NCI-H2107 treated with DMSO at 0.1 percent for 48 hours (cell line): ENCODE data around the gene JADE2.
"Not testable (repeated sequence)": the region's sequence is repeated elsewhere in the genome, so short reads cannot be mapped to it uniquely, and the experiment has no call there.

Experiments used
- DNase-seq: peaks from one replicate; lab custom pipeline; 2025; ENCODE audit not compliant: unreplicated experiment; lab: John Stamatoyannopoulos, UW

The JADE2 gene

DNA sequence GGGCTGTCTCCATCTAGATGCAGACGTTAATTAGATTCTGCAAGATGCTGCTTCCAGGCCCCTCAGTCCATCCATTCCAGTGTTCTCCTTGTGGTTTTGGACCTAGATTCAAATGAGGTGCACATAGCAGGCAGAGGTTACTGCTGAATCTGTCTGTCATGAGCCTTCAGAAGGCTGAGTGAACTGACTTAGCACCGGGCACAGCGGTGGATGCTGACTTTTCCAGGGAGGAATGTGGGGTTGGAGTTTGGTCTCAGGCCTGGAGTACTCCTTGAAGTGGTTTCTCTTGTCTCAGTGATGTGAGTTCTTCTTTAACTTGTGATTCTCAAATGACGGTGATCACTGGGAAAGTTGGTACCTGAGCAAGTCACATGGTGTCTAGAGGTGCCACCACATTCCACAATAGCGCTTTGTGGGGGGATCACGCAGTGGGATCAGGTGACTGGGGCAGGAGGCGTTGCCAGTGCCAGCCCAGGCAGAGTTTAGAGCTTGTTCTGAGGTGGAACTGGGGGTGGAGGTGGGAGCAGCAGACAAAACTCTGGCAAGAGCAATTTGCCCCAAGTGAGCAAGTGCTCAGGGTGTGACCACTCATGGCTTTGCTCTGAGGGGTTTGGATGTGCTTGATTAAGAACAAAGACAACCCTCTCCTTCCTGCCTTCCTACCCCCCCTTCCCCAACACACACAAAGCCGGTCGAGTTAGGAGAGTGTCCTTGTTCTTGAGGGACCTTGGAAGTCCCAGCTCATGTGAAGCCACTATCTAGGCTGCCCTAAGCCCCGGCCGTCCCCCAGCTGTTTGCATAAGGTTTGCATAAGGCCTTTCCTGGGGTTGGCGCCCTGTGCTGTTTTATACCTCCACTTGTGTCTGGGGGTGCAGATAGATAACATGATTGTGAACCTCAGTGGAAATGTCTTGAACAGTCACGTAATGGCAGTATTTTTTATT, 25.1 kb downstream of the JADE2 start:
- no peak for DNase-seq

- DNase-seq: no peak
These were observed 26.4 kb downstream of the JADE2 start for GRCh38 chr5:134551901-134552300.

GRCh38 chr5:134552301-134552700, 26.8 kb downstream of the JADE2 start:
- DNase-seq: no peak

DNA sequence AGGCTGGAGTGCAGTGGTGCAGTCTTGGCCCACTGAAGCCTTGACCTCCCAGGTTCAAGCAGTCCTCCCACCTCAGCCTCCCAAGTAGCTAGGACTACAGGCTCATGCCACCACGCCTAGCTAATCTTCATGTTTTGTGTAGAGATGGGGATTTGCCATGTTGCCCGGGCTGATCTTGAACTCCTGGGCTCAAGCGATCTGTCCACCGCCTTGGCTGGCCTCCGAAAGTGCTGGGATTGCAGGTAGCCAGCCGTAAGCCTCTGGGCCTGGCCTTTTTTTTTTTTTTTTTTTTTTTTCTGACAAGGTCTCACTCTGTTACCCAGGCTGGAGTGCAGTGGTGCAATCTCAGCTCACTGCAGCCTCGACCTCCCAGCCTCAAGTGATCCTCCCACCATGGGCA, 27.2 kb downstream of the JADE2 start:
- DNase-seq: not testable (repeated sequence)

- no peak for DNase-seq
These were observed 28.4 kb downstream of the JADE2 start for GRCh38 chr5:134553821-134554267.

DNA sequence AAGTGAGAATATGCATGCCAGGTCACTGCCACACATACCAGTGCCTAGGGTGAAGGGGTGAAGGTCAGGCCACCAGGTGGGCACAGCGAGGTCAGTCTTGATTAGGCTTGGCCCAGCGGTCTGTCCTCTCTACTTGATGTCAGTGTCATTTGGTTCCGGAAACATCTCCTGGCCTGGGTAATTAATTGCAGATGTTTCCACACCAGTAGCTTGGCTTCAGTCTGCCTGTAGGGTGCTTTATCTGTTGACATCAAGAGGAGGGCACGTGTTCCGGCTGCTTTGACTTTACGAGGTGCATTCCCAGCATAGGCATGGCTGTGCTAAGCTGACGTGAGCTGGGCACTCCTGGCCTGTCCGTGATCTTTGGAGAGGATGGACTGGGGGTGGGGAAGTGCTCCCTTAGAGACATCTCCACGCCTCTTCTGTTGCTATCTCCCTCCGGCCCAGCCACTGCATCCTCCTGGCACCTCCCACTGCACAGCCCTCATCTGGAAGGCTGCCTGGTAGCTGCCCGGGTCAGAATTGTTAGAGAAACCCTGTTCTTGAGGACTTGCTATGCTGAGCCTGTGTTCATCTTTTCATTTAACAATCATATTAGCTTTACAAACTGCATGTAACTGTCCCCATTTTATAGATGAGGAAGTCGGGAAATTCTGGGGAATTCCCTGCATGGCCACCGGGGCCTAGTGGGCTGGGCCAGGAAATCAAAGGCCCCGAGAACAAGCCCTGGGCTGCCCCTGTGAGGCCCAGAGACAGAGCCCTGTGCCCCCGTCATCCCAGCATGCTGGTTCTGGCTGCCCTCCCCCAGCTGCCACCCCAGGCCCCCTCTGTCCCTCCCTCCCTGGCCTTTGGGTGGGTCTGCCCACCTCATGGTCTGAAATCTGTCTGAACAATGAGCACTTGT, 29.1 kb downstream of the JADE2 start:
- DNase-seq: no peak

DNA sequence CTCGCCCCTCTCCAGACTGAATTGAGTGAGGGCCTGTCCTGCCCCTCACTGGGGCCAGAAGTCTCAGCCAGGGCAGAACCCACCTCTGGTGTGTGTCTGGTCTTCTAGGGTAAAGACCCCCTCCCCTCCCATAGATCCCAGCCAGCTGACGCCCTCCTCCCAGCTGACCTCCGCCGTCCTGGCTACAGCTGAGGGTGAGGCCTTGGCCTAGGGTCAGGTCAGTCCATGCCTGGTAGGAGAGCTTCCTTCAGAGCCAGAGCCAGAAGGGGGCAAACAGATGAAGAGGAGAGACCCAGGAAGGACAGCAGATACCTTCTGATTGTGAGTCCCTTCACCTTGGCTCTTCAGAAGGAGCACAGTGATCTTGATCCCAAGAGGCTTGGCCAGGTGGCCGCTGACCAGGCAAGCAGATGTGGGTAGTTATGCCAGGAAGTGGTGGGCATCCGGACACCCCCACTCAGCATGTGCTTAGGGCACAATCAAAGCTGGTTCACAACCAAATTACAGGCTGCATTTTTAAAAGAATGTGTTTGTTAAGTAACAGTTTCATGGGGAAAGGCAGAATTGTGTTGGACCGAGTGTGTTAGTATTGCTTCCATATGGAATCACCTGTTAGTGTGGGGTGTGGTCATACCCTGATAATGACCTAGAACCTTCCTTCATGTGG, 29.9 kb downstream of the JADE2 start:
- no peak for DNase-seq

- no peak for DNase-seq
These were observed 30.4 kb downstream of the JADE2 start for GRCh38 chr5:134555890-134556311.

GRCh38 chr5:134556588-134556987, 31.1 kb downstream of the JADE2 start:
- DNase-seq: not testable (repeated sequence)

DNA sequence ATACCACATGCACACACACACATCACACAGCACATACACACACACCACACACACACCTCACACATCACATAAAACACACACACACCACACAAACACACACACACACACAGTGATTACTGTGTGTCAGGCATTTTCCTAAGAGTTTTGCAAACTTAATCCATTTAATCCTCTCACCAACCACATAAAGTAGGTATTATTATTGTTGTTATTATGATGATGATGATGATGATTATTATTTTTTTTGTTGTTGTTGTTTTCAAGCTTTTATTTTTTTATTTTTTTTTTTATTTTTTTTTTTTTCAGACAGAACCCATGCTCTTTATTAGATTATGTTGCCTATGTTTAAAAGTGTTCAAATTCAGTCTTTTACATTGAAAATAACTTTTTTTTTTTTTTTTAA, 31.5 kb downstream of the JADE2 start:
- no peak for DNase-seq

- DNase-seq: no peak
These were observed 34.2 kb downstream of the JADE2 start for GRCh38 chr5:134559672-134560071.

GRCh38 chr5:134560698-134561097, 35.2 kb downstream of the JADE2 start:
- no peak for DNase-seq

- no peak for DNase-seq
These were observed 36.4 kb downstream of the JADE2 start for GRCh38 chr5:134561871-134562296.

GRCh38 chr5:134563221-134563620, 37.8 kb downstream of the JADE2 start:
- no peak for DNase-seq

DNA sequence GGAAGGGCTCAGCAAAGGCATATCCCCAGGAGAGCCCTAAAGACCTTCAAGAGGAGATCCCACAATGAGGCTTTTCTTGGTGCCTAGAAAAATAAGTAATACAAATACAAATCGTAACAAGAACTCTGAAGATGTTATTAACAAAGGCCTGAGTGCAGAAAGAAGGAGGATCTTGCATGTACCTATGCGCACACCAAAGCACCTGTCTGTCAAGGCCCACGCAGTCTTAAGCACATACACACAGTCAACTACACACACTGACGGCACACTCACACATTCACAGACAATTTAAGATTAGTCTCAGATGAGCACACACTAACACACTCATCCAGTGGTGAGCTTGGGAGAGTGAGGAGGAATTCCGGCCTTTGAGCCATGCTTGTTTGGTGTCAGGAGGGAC, 38.5 kb downstream of the JADE2 start:
- no peak for DNase-seq

GRCh38 chr5:134564396-134564795, 38.9 kb downstream of the JADE2 start:
- no peak for DNase-seq

DNA sequence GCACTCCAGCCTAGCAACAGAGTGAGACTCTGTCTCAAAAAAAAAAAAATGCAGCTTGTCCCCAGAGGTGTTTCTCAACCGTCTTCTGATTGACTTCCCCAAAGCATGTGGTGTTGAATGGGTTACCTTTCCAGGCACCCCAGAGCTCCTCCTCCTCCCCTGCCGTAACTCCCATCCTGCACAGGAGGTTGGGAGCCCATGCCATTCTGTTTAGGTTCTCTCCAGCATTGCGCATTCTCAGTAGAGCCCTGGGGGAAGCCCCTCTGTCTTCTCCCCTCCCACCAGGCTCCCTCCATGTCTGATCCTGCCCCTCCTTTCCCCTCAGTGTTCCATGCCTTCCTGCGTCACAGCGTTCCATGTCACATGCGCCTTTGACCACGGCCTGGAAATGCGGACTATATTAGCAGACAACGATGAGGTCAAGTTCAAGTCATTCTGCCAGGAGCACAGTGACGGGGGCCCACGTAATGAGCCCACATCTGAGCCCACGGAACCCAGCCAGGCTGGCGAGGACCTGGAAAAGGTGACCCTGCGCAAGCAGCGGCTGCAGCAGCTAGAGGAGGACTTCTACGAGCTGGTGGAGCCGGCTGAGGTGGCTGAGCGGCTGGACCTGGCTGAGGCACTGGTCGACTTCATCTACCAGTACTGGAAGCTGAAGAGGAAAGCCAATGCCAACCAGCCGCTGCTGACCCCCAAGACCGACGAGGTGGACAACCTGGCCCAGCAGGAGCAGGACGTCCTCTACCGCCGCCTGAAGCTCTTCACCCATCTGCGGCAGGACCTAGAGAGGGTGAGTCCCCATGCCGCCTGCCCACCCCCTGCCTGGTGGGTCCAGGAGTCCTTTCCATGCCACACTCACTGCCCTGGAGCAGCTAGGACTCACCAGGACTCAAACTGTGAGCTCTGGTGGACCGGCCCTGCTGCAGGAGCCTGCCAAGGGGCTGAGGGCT, 40.6 kb downstream of the JADE2 start:
- no peak for DNase-seq

DNA sequence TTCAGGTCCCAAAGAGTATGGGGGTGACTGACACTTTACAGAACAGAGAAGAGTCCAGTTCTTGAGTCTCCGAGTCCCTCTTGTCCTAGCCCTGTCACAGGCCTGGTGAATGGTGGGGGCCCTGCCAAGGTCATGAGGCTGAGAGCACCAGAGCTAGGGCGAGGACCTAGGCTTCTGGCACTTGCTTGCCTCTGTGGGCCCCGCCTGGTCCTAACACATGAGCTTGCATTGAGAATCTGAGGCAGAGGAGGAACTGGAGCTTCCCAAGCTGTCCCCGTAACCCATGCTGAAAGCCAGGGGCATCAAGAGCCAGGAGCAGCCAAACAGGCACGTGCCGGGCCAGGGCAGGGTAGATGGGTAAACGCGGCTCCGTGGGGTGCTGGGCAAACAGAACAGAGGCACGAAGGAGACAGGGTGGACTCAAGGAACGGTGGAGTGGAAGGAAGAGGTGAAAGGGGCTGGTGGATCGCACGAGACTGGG, 41.3 kb downstream of the JADE2 start:
- DNase-seq: no peak

- DNase-seq: no peak
These were observed 42.3 kb downstream of the JADE2 start for GRCh38 chr5:134567641-134568336.
